NCI-H2029 (cell line): ENCODE data around the gene ZNF382.
A peak's percentile ranks its signal among the peaks of the same experiment; 100 is the strongest.
"Not testable (repeated sequence)": the region's sequence is repeated elsewhere in the genome, so short reads cannot be mapped to it uniquely, and the experiment has no call there.

Source experiments
- DNase-seq: peaks from one replicate; lab custom pipeline; 2025; lab: John Stamatoyannopoulos, UW

Gene ZNF382

GRCh38 chr19:36605101-36605876 is at the start of gene ZNF382:
TSS of gene ZNF382 (plus strand) at chr19:36605313. CDS start at chr19:36609915, 4,602 bp downstream.
- peak; percentile 68 for DNase-seq

DNA sequence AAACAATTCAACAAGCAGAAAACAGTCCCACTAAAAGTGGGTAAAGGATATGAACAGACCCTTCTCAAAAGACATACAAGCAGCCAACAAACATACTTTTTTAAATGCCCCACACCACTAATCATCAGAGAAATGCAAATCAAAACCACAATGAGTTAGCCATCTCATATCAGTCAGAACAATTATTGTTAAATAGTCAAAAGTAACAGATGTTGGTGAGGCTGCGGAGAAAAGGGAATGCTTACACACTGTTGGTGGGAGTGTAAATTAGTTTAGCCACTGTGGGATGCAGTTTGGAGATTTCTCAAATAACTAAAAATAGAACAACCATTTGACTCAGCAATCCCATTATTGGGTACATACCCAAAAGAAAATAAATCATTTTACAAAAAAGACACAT is 40.7 kb upstream of the ZNF382 start:
- no peak for DNase-seq

GRCh38 chr19:36572593-36573019 is 32.5 kb upstream of the ZNF382 start:
- DNase-seq = no peak

GRCh38 chr19:36573020-36573894 is 31.9 kb upstream of the ZNF382 start, which contains the start of gene ZNF529:
TSS of gene ZNF529 (minus strand) at chr19:36573292. CDS start at chr19:36572346, 946 bp downstream.
- peak; percentile 89 for DNase-seq

DNA sequence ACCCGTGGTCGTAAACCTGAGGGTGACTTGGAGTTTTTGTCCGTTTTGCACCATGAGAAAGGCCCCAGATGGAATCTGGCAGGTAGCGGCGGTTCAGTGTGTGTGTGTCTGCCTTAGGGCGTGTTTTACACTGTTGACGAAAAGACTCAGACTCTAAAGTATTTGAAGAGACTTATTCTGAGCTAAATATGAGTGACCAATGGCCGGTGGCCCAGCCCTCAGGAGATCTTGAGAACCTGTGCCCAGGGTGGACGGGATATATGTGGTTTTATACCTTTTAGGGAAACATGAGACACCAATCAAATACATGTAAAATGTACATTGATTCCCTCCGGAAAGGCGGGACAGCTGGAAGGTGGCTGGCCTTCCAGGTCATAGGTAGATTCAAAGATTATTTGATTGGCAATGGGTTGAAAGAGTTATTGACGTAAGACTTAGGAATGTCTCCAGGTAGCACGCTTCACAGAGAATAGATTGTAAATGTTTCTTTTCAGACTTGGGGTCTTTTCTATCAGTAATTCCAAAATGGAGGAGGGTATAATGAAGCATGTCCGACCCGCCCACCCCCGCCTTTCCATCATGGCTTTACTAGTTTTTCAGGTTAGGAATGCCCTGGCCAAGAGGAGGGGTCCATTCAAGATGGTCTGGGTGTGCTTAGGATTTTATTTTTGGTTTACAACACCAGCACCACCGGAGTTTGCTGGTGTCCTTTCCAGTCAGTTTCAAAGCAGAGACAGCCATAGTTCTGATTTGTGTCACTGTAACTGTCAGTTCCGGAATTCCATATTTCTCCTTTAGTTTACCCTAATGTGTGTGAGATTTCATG is 31.0 kb upstream of the ZNF382 start:
- no peak for DNase-seq

DNA sequence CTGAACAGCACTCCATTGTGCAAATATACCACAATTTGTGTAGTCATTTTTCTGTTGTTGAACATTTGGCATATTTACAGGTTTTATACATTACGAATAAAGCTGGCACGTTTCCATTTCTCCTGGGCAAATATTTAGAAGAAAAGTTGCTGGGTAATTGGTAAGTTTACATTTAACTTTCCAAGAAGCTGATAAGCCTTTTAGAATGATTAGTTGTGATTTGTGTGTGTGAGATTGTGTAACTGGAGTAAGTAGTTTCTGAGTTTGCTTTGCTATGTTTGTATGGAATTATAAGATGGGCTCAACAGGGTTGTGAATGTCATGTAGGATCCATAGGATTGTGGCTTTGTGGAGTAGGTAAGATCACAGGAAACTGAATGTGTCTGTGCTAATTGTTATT is 30.4 kb upstream of the ZNF382 start:
- no peak for DNase-seq

- no peak for DNase-seq
Measured at GRCh38 chr19:36577271-36577996, 27.7 kb upstream of the ZNF382 start.

- DNase-seq = no peak
Measured at GRCh38 chr19:36579255-36579654, 25.9 kb upstream of the ZNF382 start.

- not testable (repeated sequence) for DNase-seq
Measured at GRCh38 chr19:36602681-36603080, 2.4 kb upstream of the ZNF382 start.

DNA sequence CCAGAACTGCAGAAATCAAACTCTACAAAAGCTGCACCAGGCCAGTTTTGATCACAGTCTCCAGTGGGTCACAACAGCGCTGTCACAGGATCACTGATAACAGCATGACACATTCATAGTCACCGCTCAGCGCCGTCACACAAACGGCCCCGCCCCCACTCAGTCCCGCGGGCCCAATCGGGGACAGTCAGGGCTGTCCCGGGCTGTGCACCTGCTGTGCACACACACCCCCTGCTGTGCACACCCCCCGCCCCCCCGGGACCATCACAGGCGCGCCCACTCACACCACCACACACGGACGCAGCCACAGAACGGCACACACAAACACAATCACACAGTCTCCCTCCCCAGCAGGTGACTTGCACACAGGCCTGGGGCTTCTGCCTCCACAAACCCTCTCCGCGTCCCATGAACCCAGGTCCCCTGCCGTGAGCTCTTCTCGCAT is 435 bp upstream of the ZNF382 start:
- DNase-seq = peak; percentile 40

- DNase-seq = no peak
Measured at GRCh38 chr19:36605877-36606478, 865 bp downstream of the ZNF382 start.

GRCh38 chr19:36627057-36627456 is 21.9 kb downstream of the ZNF382 start:
- no peak for DNase-seq

GRCh38 chr19:36635342-36635741 is 30.2 kb downstream of the ZNF382 start:
- no peak for DNase-seq

DNA sequence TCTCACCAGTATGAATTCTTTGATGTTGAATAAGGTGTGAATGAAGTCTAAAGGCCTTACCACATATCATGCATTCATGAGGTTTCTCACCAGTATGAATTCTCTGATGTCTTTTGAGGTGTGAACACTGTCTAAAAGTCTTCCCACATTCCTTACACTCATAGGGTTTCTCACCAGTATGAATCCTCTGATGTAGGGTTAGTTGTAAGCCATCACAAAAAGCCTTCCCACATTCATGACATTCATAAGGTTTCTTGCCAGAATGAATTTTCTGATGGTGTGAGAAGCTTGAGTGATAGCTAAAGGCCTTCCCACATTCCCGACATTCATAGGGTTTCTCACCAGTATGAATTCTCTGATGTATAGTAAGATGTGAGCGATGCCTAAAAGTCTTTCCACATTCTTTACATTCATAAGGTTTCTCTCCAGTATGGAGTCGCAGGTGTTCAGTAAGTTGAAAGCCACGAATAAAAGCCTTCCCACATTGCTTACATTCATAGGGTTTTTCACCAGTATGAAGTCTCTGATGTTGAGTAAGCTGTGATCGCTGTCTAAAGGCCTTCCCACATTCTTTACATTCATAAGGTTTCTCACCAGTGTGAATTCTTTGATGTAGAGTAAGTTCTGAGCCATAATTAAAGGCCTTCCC is 33.9 kb downstream of the ZNF382 start:
- DNase-seq = no peak

DNA sequence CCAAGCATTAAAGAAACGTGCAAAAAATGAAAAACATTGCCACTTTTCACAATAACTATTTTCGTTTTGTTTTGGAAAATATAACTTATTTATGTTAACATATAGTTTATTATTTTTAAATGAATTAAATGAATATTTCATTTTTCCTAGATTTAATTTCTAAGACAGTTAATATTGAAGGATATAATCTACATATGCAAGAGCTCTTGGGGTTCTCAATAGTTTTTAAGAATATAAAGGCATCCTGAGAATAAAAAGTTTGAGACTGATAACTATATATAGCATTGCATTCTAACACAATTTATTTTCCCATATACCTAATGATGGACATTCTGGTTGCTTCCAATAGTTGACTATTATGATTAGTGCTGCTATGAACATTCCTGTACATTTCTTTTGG is 41.6 kb downstream of the ZNF382 start:
- no peak for DNase-seq

GRCh38 chr19:36652958-36653357 is 47.8 kb downstream of the ZNF382 start:
- DNase-seq = no peak

GRCh38 chr19:36665832-36666231 is 60.7 kb downstream of the ZNF382 start:
- DNase-seq = no peak

- no peak for DNase-seq
Measured at GRCh38 chr19:36668646-36669045, 63.5 kb downstream of the ZNF382 start.

DNA sequence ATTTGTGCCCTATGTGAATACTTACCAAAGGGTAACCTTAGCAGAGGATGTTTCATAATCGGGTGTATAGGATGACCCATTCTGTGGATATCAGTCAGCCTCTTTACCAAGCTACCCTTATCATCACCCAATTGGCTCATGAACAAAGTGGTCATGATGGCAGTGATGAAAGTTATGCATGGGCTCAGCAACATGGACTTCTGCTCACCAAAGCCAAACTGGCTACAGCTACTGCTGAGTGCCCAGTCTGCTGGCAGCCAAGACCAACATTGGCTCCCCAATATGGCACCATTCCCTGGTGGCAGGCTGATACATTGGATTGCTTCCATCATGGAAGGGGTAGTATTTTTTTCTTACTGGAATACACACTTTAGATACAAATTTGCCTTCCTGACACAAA is 67.3 kb downstream of the ZNF382 start:
- DNase-seq = no peak

DNA sequence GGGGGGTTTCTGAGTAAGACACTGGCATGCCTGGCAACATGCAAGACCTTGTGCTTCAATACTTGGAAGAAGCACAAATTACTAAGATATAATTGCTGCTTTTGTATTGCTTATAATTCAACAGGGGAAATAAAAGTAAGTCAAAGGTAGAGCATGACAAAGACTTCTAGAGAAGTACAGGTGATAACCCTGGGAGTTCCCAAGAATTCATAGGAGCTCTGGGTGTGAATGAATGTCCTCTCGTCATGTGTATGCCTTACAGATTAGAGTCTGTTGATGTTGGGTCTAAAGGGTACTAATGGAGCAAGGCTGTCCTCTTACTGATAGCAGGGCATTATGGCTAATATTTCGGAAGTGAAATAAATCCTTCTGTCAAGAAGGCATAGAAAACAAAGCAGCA is 69.1 kb downstream of the ZNF382 start:
- DNase-seq = no peak
